Femur (tissue), 1 donor: Measurements from ENCODE around the gene RFX8.
"Not testable (repeated sequence)": the region's sequence is repeated elsewhere in the genome, so short reads cannot be mapped to it uniquely, and the experiment has no call there.

Source experiments
- DNase-seq: peaks from one replicate; pipeline ENCODE4 v3.0.0-alpha.2; 2017

The RFX8 gene

GRCh38 chr2:101474731-101475384 lies at the start of gene RFX8:
Gene RFX8 (minus strand): TSS chr2:101475112. CDS start chr2:101466848, 8,264 bp downstream.
- DNase-seq = peak; percentile 55

DNA sequence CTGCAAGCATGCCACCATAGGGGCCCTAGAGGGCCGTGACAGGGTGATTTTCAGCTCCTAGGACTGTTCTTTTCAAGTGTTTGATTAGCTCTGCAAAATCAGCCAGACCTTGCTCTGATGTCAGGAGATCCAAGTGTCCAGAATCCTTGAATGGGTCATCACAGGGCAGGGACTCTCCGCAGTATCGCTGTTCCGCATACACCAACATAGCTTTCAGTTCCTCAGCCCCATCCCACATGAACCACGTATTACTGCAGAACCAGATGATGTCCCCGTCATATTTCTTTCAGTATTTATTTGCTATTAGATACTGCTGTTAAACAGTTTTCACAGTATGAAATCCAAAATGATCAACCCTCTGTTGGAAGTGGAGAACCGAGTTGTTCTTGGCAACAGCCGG lies 46.6 kb upstream of the RFX8 start:
- DNase-seq = no peak

DNA sequence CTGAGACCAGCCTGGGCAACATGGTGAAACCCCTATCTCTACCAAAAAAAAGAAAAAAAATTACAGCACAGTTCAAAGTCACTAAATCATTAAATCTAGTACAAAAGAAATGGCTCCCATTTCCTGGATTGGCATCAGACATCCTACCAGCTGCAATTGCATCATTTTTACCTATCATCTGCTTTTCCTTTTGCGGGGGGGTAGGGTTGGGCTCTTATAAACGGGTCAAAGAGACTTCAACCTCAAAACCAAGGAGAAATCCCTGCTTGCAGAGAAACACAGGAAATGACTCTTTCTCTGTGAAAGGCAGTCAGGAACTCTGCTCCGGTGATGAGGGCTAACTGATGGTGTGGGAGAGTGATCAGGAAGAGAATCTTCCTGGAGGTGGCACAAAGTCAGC lies 45.3 kb upstream of the RFX8 start:
- no peak for DNase-seq

GRCh38 chr2:101518578-101519492 lies 43.9 kb upstream of the RFX8 start:
- peak; percentile 56 for DNase-seq

GRCh38 chr2:101517758-101518271 lies 42.9 kb upstream of the RFX8 start:
- DNase-seq = no peak

DNA sequence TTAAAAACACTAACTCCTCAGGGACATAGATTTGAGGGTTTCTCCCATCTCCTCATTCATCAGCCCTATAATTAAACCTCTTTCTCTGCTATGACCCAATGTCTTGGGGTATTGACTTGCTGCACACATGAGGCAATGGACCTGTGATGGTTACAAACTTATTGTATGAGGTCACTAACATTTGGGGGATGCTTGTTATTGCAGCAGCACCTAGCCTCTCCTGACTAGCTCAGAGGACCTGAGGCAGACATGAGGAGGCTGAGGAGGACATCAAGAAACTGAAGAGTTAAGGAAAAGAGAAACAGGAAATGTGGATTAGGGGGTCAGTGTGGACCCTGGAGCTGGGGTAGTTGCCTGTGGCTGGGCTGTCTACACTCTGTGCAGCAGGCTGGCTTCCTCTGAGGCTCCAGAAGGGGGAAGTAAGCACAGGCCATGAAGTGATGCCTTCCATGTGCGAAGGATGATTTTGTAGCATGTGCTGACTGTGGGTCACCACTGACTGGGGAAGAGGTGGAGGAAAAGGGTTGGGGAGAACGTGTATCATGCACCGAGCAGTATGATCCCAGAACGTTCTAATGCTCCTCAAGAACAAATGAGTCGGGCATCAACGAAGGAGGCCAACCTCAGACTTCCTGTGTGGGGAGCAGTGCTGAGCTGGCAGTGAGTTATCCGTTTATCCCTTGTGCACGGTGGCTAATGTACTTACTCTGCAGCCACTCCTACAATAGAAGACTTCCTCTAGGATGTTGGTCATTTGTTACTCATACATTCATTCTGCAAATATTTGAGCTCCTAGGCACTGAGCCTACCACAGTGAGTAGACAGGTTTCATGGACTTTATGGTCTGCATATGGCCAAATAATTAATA lies 42.1 kb upstream of the RFX8 start:
- no peak for DNase-seq

DNA sequence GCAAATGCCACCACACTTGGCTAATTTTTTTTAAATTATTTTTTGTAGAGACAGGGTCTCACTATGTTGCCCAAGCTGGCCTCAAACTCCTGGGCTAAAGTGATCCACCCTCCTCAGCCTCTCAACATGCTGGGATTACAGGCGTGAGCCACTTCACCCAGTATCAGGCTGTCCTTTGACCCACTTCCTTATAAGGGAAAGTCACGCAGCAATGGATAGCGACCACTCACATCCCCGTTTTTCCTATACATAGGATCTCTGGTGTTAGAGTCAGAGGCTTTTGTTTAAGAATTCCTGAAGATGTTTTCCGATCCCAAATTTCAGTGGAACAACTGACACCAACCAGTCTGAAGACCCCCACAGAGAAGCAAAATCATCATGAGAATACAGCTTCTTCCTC lies 41.4 kb upstream of the RFX8 start:
- no peak for DNase-seq

- peak; percentile 69 for DNase-seq
These were observed 40.6 kb upstream of the RFX8 start for GRCh38 chr2:101515477-101515876.

DNA sequence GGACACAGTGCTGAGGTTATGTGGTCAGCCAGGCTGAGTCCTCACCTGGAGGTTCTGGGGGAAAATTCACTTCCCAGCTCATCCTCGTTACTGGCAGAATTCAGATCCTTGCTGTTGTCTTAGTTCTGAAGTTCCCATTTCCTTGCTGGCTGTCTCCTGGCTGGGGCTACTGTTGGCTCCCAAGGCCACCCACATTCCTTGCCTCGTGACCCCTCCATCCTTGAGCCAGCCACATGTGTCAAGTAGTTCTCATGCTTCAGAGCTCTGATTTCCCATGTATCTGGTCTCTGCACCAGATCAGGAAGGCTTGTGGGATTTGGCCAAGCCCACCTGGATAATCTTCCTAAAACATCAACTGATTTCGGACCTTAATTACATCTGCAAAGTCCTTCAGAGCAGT lies 38.1 kb upstream of the RFX8 start:
- no peak for DNase-seq

GRCh38 chr2:101511381-101511780 lies 36.5 kb upstream of the RFX8 start:
- DNase-seq = no peak

DNA sequence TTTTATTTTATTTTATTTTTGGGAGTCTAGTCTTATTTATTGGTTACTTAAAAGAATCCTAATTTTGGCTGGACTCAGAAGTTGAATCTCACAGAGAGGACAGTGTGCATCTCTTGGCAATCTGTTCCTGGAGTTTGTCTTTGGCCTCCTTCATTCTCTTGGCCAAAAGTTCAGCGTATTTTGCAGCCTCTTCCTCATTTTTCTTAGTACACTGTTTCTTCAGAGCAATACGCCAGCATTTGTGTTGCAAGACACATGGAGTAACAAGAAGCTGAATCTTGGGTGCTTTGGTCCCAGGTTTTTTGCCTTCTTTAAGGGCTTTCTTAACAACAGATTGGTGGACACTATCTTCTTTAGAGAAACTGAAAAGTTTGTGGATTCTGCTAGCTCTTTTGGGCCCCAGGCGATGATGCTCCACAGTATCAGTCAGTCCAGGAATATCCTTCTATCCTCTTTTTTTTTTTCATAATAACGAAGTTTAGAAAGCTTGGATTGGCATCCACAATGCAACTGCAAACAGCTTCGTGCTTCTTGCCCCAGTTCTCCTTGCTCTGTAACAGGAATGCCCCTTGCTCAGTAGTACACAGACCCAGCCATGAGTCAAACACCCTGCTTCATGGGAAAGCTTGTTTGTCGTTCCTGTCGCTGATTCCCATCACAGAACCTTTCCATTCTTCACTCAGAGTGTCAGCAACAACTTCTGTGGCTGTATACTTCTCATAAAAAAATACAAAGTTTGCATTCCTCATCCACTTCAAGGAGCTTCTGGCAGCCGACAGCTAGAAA lies 34.8 kb upstream of the RFX8 start:
- no peak for DNase-seq

DNA sequence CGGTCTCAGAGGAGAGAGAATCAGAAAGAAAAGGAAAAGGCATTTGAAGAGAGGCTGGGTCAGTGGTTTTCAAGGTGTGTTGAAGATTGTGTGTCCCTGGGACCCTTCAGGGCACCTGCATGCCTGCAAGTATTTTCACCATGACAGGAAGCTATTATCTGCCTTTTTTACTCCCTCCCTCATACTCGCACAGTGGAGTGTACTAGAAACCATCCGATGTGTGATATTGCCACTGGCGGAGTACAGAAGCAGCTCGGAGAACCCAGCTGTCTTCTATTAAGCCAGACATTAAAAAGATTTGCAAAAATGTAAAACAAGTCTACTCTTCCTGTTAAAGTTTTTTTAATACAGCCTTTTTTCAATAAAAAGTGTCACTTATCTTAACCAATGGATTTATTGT lies 33.7 kb upstream of the RFX8 start:
- no peak for DNase-seq

DNA sequence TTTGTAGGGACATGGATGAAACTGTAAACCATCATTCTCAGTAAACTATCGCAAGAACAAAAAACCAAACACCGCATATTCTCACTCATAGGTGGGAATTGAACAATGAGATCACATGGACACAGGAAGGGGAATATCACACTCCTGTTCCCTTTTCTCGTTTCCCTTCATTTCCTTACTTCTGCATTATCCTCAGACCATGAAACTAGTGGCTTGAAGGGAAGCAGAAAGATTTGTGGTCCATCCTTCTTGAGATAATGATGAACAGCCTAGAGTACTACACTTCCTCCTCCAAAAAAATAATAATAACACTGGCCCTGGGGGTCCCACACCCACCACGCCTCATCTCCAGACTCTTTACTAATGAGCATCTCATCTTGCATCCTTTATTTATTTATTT lies 30.4 kb upstream of the RFX8 start:
- DNase-seq = not testable (repeated sequence)

GRCh38 chr2:101504744-101505143 lies 29.8 kb upstream of the RFX8 start:
- DNase-seq = not testable (repeated sequence)

DNA sequence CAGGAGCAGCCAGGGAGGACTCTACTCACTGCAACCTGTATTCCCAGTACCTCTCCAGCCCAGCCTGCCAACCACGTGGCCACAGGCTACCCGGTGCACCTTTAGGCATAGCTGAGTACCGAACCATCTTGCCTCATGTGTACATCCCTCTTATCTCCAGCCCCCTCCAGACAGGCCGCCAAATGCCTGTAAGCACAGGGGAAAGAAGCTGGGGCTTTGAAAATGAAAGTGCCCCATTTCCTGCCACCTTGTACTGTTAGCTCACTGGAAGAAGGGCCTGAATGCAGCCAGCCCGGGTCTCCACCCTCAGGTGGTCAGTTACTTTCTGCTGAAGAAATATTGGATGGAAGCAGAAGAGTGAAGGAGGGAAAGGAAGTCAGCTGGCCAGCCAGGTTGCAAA lies 27.2 kb upstream of the RFX8 start:
- no peak for DNase-seq

GRCh38 chr2:101501443-101501842 lies 26.5 kb upstream of the RFX8 start:
- DNase-seq = no peak

DNA sequence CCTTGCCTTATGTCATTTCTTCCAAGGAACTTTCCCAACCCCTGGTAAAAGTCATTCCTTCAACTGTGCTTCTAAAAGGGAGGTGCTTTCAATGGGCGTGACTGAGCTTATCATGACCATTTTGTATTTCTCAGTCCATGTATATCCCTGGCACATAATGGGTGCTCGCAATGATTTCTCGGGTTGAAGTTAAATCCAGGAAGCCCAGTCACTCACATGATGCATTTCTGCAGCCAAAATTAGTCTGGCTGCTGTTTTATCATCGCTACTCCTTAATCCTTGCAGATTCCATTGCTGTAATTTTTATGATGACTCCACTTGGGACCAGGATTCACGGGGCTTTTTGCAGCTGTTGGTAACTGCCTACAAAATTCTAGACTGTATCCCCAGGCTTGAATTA lies 25.9 kb upstream of the RFX8 start:
- peak; percentile 52 for DNase-seq

DNA sequence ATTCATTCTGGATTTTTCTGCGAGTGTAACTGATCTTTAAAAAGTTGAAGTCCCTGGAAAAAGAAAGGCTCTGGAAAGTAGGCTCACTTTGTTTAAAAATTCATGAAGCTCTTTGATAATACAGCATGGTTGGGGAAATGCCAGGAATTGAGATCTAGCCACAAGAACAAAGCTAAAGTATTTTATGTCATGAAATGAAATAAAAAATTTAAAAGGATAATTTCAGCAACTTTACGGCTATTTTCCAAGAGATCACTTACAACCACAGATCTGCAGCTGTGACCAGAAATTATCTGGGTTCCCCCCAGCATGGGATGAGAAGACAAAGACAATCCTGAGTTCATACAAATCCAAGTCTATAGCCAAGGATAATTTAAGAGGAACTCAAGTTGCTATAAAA lies 25.3 kb upstream of the RFX8 start:
- DNase-seq = no peak

- no peak for DNase-seq
These were observed 21.4 kb upstream of the RFX8 start for GRCh38 chr2:101496279-101496678.

GRCh38 chr2:101492936-101493473 lies 18.1 kb upstream of the RFX8 start:
- DNase-seq = no peak

DNA sequence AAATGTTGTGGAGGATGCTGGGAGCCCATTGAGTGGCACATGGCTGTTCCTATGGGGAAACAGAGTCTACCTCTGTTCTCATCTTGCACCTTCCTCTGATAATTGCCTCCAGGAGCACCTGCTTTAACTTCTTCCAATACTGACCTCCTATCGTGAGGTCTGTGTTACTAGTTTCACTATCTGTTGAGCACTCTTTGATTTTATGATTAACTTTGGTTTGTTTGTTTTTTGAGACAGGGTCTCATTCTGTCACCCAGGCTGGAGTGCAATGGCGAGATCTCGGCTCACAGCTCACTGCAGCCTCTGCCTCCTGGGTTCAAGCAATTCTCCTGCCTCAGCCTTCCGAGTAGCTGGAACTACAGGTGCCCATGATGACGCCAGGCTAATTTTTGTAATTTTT lies 12.1 kb upstream of the RFX8 start:
- no peak for DNase-seq

- no peak for DNase-seq
These were observed 11.4 kb upstream of the RFX8 start for GRCh38 chr2:101486258-101486701.
